IPS-18c (cell line): ENCODE measurements around the gene RGMB.

Experiments
- H3K4me3 ChIP-seq: 2 replicates; pipeline ENCODE4 v1.7.0; 2013; ENCODE audit warnings: low read depth, mild to moderate bottlenecking, low read length, moderate library complexity; ENCODE audit not compliant: insufficient read depth
- H3K9me3 ChIP-seq: one replicate; pipeline ENCODE4 v1.6.1; 2013; ENCODE audit warnings: mild to moderate bottlenecking, low read length, moderate library complexity; ENCODE audit not compliant: control insufficient read depth, insufficient read depth

Gene RGMB

DNA sequence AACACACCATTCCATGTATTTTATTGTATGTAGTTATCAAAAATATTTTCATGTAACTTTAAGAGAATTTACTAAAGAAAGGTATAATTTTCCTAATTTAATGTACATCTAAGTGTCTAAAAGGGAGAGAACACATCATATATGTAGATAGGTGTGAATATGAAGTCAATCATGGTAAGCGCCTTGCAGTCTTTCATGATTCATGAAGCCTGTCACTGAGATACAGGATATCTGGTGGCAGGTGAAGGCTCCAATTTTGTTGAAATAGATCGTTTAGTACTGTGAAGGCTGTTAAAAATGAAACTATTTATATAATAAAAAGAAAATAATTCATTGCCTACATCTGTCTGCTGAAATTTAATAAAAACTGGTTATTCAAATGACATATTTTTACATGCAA lies 15.5 kb upstream of the RGMB start:
- Histone ChIP-seq H3K4me3 (no peak overlapping the region), H3K9me3 (no peaks in the 10 kb centered on the region)

DNA sequence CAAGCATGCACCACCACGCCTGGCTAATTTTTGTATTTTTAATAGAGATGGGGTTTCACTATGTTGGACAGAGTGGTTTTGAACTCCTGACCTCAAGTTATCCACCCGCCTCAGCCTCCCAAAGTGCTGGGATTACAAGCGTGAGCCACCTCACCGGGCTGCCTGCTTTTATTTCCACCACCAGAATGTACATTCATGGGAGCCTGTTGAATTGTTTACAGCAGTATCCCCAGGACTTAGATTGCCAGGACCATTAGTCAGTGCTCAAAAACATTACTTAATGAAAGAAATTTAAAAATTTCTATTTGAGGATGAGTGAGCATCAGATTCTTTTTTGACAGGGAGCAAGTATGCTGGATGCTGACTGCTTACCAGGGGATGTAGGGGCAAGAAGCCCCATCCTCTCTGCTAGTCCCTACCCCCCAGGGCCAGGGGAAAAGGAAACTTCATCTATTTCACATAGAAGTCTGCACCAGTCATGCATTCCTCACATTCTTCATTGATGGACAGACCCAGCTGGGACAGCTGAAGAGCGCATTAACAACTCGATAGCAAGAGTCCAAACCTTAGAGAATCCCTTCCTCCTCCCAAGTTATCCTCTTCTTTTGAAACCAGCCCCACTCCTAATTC lies 10.3 kb upstream of the RGMB start:
- H3K9me3 ChIP-seq = peaks cover 4% of the 10 kb centered on the region
- H3K4me3 ChIP-seq = no peak overlapping the region

DNA sequence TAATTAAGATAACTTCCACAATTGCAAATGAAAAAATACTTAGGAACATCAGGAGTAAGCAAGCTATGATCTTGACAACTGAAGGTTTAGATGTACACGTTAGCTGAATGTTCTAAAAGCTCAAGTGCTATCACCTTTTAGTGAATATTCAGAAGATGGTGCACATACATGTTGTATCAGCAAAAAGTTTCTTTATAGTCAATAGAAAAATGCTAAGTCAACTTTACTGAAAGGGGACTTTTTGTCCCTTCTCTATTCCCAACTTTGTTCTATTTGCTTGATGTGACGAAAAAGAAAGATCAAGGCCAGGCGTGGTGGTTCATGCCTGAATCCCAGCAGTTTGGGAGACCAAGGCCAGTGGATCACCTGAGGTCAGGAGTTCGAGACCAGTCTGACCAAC lies 7.6 kb upstream of the RGMB start:
- Histone ChIP-seq H3K9me3 (peaks cover 6% of the 10 kb centered on the region), H3K4me3 (no peak overlapping the region)

DNA sequence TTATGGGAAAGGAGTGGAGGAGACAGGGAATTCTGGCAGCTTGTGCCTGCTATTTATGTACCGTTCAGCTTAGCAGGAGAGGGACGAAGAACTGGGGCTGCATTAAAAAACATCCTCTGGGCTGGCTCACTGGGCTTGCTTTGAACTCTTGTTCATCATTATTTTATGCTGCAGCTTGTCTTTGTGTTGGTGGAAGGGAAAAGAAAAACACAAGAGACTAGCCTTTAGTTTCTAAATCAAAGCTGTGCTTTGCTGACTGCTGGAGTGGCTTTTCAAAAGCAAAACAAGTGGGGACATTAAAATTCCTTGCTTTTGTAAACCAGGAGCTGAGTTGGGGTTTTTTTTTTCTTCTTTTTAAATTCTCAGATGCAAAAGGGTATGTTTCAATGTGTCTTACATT lies 5.9 kb upstream of the RGMB start:
- Histone ChIP-seq H3K9me3 (peaks cover 6% of the 10 kb centered on the region), H3K4me3 (no peak overlapping the region)

DNA sequence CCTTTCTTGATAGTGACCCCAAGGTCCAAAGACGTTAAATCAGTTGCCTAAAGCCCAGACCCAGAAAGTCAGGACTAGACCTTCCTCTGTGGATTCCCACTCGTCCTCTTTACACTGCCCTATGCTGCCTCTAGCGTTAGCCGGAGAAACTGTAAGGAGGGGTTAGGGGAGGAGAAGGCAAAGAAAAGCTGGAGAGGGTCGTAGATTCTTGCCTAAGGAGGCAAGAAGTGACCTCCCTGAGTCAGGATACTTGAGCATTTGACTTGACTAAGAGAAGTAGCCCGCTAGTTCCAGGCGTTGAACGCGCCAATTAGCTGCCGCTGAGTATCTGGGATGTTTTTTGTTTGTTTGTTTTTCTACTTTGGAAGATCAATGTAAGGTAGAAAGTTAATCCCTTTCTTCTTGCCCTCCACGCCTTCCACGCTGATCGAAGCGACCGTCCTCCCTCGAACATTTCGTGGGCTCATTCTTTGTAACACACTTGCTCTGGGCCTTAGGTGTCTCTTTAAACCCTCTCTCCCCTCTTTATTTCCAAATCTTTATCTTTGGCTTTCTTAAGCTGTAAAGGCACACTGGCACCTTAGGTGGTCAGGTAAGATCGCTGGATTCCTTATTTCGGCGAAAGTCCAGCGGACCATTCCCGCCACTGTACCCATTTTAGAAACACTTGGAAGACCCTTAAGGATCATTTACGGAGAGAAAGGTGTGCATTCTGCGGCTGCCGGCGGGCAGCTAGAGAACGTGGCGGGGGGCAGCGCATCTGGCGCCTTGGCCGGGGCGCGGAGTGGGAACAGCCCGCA lies 5.1 kb upstream of the RGMB start:
- peaks cover 4% of the 10 kb centered on the region for H3K9me3 ChIP-seq

DNA sequence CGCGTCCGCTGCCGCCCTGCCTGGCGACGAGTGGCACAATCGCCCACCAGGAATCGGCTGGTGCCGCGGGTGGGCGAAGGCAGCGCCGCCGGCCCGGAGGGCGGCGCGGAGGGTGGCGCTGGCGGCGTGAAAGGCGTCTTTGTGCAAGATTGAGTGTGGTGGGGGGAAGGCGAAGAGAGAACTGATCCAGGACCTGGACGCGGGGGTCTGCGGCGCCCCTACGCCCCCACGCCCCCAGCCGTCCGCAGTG lies 4.6 kb upstream of the RGMB start:
- Histone ChIP-seq H3K4me3 (peak overlapping the region; percentile 81), H3K9me3 (peaks cover 3% of the 10 kb centered on the region)

More for the DNA sequence above, 5.1 kb upstream of the RGMB start:
- peak overlapping the region; percentile 81 for H3K4me3 ChIP-seq

DNA sequence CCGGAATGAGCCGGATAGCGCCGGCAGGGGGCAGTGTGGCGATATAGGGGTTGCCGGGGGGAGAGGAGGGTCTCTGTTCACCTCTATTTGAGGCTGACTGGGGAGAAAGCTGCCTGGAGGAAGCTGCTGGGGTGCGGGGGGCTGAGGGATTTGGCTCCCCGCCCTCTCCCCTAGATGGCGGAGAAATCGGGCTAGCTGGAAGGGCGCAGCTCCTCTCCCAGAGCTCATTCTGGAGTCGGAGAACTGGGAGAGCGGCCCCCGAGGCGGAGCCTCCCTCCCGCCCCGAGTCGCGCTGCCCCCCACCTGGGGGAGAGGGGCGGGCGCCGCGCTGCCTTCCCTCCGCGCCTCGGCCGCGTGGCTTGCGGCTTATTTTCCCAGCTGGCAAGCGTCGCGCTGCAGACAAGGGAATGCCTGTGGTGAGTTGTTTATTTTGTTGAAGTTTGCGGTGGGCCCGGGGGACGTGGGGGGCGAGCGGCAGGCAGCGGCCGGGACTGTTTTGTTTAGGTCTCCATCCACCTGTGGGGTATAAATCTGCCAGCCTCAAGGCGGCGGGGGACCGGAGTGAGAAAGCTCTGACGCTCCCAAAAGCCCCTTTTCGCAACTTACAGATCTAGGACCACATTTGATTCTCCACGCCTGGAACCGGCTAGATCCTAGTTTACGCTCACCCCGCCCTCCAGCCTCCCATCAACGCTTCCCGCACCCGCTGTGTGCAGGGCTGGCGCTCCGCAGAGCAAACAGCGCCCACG lies 4.1 kb upstream of the RGMB start:
- Histone ChIP-seq H3K4me3 (peak overlapping the region; percentile 81), H3K9me3 (peaks cover 3% of the 10 kb centered on the region)

DNA sequence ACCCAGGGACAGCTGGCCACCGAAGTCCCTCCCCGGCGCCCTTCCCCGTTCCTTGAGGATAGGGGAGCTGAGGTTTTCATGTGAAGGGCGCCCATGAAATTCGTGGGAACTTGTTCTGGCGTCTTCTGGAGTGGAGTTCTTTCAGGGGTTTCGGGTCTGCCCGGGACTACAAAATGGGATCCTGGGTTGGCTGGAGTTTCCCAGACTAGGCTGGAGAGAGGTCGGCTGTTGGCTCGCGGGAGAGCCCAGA lies 3.6 kb upstream of the RGMB start:
- Histone ChIP-seq H3K4me3 (peak overlapping the region; percentile 81), H3K9me3 (peaks cover 3% of the 10 kb centered on the region)

DNA sequence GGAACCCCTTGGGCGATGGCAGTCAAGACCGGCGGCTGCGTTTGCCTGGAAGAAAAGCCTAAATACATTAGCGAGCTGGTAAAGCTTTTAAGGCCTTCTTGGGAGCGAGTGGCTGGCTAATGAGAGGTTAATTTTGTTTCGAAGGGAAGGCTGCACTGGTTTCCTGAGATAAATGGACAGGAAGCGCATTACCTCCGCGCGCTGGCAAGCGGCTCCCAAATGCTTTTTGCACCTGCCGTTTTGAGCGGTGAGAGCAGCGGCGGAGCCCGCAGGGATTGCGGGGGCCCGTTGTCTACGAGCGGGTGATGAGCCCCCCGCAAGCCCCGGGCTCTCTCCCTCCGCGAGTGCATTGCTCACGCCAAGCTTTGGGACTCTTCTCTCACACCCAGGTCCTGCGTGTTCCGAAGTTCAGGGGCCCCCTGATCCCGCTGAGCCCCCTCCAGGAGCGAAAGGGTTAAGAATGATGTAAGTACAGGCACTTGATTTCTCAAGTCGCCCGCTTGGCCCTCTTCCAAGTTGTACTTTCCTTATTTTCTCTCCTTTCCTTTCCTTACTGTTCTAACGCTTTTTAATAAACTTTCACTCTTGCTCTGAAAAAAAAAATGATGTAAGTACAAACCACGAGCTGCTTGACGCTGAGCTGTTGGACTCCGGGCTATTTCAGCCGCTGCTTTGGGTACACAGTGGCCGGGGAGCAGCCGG lies 3.1 kb upstream of the RGMB start:
- Histone ChIP-seq H3K9me3 (peaks cover 3% of the 10 kb centered on the region), H3K4me3 (peak overlapping the region; percentile 81)

DNA sequence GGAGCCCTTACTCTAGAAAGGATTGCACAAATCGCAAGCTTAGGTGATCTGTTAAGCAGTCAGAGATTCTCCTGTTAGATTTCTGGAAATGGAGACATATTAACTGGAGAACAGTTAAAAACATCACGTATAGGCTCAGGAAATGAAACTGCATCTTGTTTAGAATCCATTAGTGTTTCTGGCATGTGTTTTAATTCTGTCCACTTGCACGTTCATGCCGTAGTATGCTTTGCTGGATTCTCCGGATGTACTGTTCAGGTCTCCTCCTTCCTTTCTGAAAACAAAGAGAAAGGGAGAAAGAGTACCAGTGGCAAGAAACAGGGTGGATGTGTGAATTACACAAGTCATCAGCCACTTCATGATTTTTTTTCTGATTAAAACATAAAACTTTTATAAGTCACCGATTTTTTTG lies 2.5 kb upstream of the RGMB start:
- H3K4me3 ChIP-seq = peak overlapping the region; percentile 81
- peaks cover 3% of the 10 kb centered on the region for H3K9me3 ChIP-seq

DNA sequence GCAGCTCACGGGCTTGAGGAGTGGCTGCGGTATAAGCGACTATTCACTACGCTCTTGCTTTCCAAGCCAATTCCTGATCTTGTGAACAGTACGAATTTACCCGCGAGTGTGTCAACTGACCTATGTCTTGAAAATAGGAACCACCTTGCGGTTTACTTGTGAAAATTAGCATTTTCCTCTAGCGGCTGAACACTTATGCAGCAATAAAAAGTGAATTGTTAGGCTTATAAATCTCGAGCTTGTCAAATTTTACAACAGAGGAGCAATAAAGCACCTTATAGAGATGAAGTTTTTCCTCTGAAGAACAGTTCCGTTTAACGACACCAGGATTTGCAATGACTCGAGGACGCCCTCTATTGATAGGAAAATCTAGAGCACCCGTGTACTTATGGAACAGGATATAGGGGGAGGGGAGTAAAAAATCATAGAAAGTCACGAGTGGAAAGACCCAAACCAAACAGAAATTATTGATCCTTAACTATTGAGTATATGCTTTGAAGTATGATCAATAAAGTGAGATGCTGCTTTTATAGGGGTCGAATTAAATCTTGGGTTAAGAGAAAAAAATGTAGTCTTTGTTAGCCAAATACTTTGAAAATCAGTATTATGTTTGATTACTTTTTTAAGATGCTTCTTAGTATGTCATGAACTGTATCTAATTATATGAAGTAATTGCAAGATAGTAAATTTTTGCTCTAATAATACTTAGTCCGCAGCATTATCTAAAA lies 1.9 kb upstream of the RGMB start:
- peaks cover 3% of the 10 kb centered on the region for H3K9me3 ChIP-seq
- peak overlapping the region; percentile 81; the same call in 1 of the 2 replicates for H3K4me3 ChIP-seq

DNA sequence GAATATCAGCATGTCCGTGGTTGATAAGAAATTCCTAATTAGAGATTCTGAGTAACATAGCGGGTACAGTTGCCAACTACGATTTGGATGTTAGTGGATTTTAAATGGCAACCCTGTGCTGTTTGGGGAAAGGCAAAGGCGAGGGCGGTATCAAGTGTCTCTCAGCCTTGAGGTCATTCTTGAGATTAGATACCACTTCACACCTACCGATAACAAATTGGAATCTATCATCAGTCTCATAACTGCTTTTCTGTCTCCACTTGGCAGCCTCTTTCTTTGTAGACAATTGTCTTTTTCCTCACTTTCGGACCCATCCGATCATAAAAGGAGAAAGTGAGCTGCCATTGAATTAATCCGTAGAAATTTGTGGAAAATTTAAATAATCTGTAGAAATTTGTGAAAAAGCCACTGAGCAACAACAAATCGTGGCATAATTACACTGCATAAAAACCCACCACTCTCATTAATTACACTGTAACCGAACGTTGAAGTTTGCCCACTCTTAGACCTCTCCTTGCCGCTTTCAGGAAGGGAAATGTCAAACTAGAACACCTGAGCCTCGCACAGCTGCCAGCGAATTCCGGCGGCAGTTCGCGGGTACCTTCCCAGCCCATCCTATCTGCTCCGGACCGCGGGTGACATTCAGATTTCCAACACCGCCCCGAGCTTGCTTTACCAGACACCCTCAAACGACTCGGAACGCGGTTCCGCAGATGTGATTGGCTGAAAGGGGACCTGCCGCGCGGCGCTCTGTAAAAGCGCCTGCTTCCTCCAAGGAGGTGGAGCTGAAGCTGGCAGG lies 849 bp upstream of the RGMB start:
- Histone ChIP-seq H3K9me3 (peaks cover 3% of the 10 kb centered on the region), H3K4me3 (peak overlapping the region; percentile 90)

DNA sequence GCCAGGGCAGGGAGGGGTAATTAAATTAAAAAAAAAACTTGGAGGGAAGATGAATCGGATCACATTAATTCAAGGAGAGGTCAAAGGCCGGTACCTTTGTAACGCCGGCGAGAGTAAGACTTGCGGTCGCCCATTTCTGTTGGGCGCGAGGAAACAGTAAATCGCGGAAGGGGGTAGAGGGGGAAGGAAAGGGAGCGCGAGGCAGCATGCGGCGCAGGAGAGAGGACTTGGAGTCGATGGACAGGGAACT lies 324 bp upstream of the RGMB start:
- Histone ChIP-seq H3K9me3 (peaks cover 3% of the 10 kb centered on the region), H3K4me3 (peak overlapping the region; percentile 90)

DNA sequence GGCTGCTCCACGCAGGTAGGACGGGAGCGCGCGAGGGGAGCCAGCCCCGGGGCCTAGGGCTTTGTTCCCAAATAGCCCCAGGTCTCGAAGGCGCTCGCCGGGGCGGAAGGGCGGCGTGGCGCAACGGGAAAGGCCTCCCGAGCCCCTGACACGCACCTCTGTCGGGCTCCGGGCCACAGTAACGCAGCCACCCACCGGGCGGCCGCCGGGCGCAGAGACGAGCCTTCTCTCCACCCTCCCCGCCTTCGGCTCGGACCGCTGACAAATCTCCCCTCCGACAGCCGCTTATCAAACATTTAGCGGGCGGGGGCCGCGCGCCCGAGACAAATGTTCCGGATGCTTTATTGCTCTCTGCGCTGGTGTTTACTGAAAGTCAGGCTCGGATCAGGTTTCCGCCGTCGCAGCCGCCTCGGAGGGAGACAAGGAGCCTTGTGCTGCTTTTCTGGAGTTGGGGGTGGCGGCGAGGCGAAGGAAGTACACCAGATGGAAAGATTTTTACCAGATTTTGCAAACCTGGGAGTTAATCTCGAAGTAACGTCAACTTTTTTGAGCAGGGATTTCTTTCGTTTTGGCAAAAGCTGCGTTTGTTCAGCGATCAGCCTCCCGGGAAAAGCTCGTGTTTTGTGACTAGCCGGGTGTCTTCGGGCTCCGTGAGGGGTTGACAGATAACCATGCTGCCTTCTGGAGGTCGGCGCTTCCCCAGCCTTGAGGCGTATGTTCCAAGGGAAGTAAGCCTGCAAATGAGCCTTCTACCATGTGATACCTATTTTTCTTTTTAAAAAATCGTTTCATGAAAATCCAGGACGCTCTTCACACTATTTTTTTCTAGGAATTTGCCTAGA lies 950 bp downstream of the RGMB start:
- Histone ChIP-seq H3K4me3 (peak overlapping the region; percentile 90), H3K9me3 (peaks cover 3% of the 10 kb centered on the region)

DNA sequence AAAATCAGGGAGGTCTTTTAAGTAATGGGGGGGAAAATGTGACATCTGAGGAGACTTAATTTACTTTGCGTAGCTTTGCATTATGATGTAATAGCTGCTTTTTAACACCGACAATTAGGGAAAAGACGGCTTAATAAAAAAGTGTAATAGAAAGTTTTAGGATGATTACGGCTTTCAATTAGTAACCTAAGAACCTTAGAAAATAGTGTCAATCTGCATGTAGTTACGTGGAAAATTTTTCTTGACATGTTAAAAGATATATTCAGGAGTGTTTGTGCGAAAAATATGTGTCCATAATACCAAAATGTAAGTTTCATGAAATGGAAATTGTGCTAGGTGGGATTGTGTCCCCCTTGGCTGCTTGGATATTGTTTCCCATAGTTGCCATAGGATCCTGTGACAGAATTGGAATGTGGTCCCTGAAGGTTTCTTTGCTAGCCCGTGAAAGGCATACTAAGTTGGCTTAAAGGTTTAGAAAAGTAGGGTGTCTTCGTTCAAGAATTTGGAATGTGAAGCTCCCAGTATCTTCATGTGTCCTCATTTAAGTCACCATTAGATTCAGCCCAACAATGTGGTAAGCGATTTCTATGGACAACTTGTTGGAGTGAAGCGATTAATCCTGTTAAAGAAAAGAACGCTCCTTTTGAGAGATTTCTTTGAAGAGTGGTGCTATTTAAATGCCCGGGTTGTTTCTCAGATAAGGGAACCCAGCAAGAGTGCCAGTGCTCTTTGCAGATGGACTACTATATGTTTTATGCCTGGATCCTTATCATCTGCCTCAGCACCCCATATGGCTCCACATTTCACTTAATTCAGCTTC lies 2.0 kb downstream of the RGMB start:
- H3K4me3 ChIP-seq = peak overlapping the region; percentile 34; the same call in 1 of the 2 replicates
- H3K9me3 ChIP-seq = no peaks in the 10 kb centered on the region
